K562 (cell line): ENCODE data around the gene ICA1.

Source experiments
- SMC3 ChIP-seq: conservative IDR thresholded peaks from 2 replicates; pipeline ENCODE4 v1.6.1; 2011; ENCODE audit warnings: low read depth, low read length, improper control_type of control experiment; ENCODE audit not compliant: insufficient read depth
- YY1 ChIP-seq, 3 experiments: IDR thresholded peaks; 2 replicates each; pipeline ENCODE4 v1.6.1; 2011; ENCODE audit warnings: low read length in 2 of 3, mild to moderate bottlenecking in 2 of 3, moderate library complexity in 2 of 3, borderline replicate concordance in 1 of 3, control low read depth in 1 of 3, low read depth in 1 of 3; ENCODE audit not compliant: insufficient read depth in 3 of 3, insufficient replicate concordance in 2 of 3, control insufficient read depth in 1 of 3, insufficient read length in 1 of 3; ENCODE audit errors: extremely low read depth in 1 of 3

GRCh38 chr7:8086239-8086638 lies 175.7 kb downstream of the ICA1 start:
- no peak for TF ChIP-seq SMC3
- no peak for TF ChIP-seq YY1 (IDR thresholded peaks at IDR 0.05; ENCODE audit: borderline replicate concordance in 1 of 3, control insufficient read depth in 1 of 3, extremely low read depth in 1 of 3, insufficient read depth in 3 of 3, insufficient read length in 1 of 3, insufficient replicate concordance in 2 of 3, low read depth in 1 of 3, low read length in 2 of 3)
